GM18511 (cell line): ENCODE data around the gene RBL2.
"Not testable (repeated sequence)": the region's sequence is repeated elsewhere in the genome, so short reads cannot be mapped to it uniquely, and the experiment has no call there.

ENCODE experiments used
- ATAC-seq: cut with Tn5 transposase; IDR thresholded peaks from one replicate; pipeline ENCODE4 v1.9.1; 2021; ENCODE audit warnings: mild to moderate bottlenecking, moderate library complexity; ENCODE audit not compliant: unreplicated experiment

The RBL2 gene

DNA sequence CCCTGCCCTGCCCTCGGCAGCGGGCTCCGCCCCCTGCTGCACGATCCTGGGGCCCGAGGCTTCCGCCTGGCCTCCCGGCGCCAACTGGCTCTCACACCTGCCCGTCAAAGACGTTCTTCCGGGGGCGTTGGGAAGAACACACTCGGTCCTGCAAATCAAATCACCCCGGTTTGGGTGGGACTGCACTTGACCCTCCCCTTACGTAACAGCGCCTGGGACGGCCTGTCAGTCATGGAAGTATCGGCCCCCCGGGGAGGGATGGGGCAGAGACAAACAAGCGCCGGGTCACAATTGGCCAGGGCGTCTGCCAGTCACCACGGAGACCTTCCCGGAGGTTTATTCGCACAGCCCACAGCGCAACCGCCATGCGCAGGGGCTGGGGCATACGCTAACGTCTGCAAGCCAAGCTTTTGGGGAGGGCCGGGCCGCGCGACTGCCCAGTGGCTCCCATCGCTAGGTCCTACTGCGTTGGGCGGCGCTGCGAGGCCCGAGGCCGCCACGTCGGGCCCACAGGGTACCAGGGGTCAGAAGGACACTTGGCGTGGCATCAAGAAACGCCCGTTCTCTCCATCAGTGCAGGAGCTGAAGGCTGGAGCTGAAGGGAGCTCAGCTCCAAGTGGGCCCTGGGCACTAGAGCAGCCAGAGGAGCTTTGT is 69.1 kb downstream of the RBL2 start:
- peak; percentile 91 for ATAC-seq

DNA sequence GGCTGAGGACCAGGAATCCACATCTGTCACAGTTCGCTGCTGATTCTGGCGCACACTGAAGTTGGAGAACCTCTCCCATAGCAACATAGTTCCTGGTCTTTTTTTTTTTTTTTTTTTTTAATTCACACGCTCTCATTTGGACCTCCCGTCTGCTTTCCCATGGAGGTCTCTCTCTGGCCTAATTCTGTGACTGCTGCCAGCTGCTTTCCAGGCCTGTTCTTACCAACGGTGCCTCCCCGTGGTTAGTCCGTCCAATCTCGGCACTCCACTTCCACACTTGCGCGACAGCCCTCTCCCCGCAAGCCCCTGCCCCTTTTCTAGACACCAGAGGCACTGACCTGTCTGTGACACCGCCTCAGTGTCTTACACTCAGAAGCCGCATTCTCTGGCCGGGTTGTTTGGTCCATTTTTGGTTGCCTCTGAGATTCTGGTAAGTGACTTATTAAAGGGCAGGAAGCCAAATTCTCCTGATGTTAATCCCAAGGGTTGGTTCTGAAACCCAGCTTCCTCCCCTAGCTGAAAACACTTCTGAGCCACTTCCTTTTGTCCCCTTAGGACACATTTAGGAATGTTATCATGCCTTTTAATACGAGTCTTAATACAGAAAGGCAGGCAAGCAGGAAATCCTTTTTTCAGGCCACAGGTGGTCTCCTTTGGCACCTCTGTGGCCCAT is 69.9 kb downstream of the RBL2 start:
- no peak for ATAC-seq

GRCh38 chr16:53504665-53505064 is 70.4 kb downstream of the RBL2 start:
- no peak for ATAC-seq

DNA sequence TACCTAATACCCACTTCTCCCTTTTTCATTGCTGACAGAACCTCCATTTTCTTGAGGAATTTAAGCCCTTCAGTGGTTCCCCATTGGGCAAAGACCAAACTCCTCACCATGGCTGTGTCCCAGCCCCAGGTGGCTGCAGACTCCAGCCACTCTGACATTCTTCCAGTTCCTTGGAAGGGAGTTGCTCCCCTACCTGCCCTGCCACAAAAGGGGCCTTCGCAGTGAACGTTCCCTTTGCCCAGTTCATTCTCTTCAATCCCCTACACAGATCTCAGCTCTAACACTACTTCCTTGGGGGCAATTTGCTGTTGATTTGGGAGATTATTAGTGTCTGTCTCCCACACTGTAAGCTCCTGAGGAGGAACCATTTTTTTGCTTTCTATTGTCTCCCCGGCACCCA is 72.0 kb downstream of the RBL2 start:
- no peak for ATAC-seq

DNA sequence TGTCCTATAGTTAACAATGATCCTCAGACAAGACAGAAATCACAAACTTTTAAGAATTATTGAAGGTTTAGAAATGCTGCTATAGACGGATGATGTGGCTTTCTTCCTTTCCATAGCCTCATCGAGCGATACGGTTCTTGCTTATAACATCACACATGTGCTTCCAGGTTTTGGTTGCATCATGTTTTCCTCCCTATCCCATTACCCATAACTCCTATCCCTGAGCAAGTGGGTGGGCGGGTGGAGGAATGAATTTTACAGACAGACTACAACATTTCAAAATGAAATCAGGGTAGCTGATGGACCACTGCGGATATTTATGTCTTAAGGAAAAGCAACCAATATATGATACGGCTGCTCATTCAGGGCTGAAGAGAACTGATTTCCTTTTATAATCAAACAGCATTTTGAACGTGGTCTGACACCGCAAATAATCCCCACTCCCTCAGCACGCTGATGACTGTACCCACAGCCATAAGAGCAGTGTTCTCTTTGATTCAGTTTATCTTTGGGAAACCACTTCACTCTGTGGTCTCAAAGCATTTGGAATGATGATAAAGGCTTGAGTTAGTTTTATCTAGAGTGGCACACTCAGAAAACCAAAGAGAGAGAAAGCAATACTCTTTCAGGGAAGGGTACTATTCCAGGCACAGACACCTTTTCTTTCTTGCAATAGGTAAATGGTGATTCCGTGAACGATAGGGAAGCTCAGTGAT is 73.4 kb downstream of the RBL2 start:
- no peak for ATAC-seq

DNA sequence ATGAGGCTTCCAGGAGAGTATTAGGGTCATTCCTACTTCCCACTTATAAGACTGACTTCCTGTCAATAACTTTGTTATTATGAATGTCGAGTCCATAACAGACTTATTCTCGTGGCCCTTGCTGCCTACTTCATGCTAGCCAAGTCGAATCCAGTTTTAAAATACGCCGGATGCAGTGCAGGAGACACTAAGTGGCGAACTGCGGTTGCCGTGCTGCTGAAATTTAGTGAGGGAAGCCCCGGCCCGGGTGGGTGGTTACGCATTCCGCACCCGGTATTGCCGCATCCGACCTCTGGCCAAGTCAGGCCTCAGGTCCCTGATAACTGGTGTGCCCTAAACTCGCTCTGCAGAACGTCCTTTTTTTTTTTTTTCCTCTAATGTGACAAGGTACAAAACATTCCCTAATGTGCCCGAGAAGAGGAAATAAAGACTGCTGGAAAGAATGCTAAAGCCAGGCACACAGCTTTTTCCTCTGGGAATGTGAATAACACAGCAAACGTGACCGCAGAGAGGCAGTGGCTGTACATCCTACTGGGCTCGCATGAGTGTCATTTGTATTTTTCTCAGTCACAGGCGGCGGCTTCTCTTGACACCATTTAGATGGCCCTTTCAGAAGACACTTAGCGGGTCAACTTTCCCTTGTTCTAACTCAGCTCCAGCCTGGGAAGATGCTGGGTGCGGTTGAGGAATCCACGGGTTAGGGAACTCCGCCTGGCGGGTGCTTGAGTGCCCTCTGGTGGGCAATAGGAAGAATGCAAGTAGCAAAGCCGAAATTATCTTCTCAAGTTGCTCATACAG is 75.8 kb downstream of the RBL2 start:
- ATAC-seq, result no peak

- no peak for ATAC-seq
Measured at GRCh38 chr16:53510704-53511070, 76.4 kb downstream of the RBL2 start.

GRCh38 chr16:53511084-53511402 is 76.8 kb downstream of the RBL2 start:
- ATAC-seq, result no peak

GRCh38 chr16:53511403-53512280 is 77.4 kb downstream of the RBL2 start:
- no peak for ATAC-seq

- not testable (repeated sequence) for ATAC-seq
Measured at GRCh38 chr16:53512795-53513194, 78.5 kb downstream of the RBL2 start.

GRCh38 chr16:53515259-53515658 is 81.0 kb downstream of the RBL2 start:
- no peak for ATAC-seq

DNA sequence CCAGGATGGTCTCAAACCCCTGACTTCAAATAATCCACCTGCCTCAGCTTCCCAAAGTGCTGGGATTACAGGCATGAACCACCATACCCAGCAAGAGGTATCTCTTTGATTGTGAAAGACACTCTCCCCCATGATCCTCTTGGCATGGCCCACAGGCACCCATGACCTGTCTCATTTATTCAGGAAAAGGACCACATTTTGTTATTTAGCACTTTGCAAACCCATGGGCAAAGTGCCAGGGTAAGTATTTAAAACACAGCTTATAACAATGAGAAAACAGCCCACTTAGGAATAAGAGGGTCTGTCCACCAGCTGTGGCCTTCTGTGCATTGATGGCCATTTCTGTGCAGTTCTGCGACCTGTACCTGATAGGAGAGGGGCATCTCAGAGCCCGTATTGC is 81.5 kb downstream of the RBL2 start:
- ATAC-seq, result no peak

- no peak for ATAC-seq
Measured at GRCh38 chr16:53517851-53518250, 83.6 kb downstream of the RBL2 start.

- ATAC-seq, result peak; percentile 98
Measured at GRCh38 chr16:53518550-53519416, 84.5 kb downstream of the RBL2 start.

GRCh38 chr16:53519417-53520091 is 85.3 kb downstream of the RBL2 start:
- peak; percentile 25 for ATAC-seq

GRCh38 chr16:53523126-53523804 is 89.0 kb downstream of the RBL2 start:
- ATAC-seq, result no peak

GRCh38 chr16:53523971-53524548 is 89.8 kb downstream of the RBL2 start:
- no peak for ATAC-seq

DNA sequence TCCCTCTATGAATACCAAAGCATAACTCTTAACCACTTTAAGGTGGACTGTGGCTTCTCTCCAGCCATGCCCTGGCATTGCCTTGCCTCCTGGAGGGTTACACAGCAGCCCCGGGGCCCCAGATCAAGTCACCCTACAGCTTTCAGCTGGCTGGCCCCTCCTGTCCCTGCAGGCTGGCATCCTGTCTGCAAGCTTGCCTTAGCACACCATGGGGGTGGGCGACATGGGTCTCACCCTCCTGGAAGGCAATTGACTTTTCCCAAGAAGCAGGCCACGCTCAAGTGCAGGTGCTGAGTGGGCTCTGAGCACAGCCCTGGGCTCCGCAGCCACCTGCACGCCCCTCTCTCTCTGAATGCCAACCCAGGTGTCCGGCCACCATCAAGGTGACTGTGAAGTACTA is 94.5 kb downstream of the RBL2 start:
- ATAC-seq, result no peak
